ENCODE measurements around the gene KRT32.
"Not testable (repeated sequence)": the region's sequence is repeated elsewhere in the genome, so short reads cannot be mapped to it uniquely, and the experiment has no call there.

The KRT32 gene

GRCh38 chr17:41463746-41464145 is 3.4 kb downstream of the KRT32 start:
- DNase-seq, result no peak

- DNase-seq, result no peak
These were observed 4.5 kb downstream of the KRT32 start for GRCh38 chr17:41462705-41463104.

GRCh38 chr17:41457676-41458075 is 9.5 kb downstream of the KRT32 start:
- no peak for DNase-seq

GRCh38 chr17:41456204-41456603 is 11.0 kb downstream of the KRT32 start:
- no peak for DNase-seq

GRCh38 chr17:41455236-41455635 is 11.9 kb downstream of the KRT32 start:
- no peak for DNase-seq

- DNase-seq, result no peak
These were observed 14.1 kb downstream of the KRT32 start for GRCh38 chr17:41453066-41453465.

- DNase-seq, result no peak
These were observed 14.9 kb downstream of the KRT32 start for GRCh38 chr17:41452281-41452680.

GRCh38 chr17:41451154-41451728 is 15.9 kb downstream of the KRT32 start:
- no peak for DNase-seq

- no peak for DNase-seq
These were observed 18.2 kb downstream of the KRT32 start for GRCh38 chr17:41449008-41449407.

- no peak for DNase-seq
These were observed 18.7 kb downstream of the KRT32 start for GRCh38 chr17:41448506-41448905.

- no peak for DNase-seq
These were observed 20.4 kb downstream of the KRT32 start for GRCh38 chr17:41446806-41447205.

GRCh38 chr17:41444640-41445039 is 22.5 kb downstream of the KRT32 start:
- DNase-seq, result no peak

GRCh38 chr17:41444186-41444585 is 23.0 kb downstream of the KRT32 start:
- DNase-seq, result no peak

GRCh38 chr17:41442739-41443138 is 24.4 kb downstream of the KRT32 start:
- DNase-seq, result no peak

- DNase-seq, result no peak
These were observed 26.6 kb downstream of the KRT32 start, which contains the start of gene KRT38 for GRCh38 chr17:41440531-41441033. Gene KRT38 (minus strand): TSS chr17:41440983. CDS start chr17:41440921, 62 bp downstream.

GRCh38 chr17:41439375-41439774 is 27.8 kb downstream of the KRT32 start:
- DNase-seq, result no peak

GRCh38 chr17:41437769-41438168 is 29.4 kb downstream of the KRT32 start:
- no peak for DNase-seq

- DNase-seq, result no peak
These were observed 29.9 kb downstream of the KRT32 start for GRCh38 chr17:41437254-41437653.

GRCh38 chr17:41434415-41434814 is 32.8 kb downstream of the KRT32 start:
- no peak for DNase-seq

- DNase-seq, result no peak
These were observed 33.2 kb downstream of the KRT32 start for GRCh38 chr17:41434005-41434404.

- no peak for DNase-seq
These were observed 33.6 kb downstream of the KRT32 start for GRCh38 chr17:41433586-41433985.

GRCh38 chr17:41430376-41430775 is 36.8 kb downstream of the KRT32 start:
- DNase-seq, result not testable (repeated sequence)

- DNase-seq, result no peak
These were observed 37.5 kb downstream of the KRT32 start for GRCh38 chr17:41429667-41430066.

GRCh38 chr17:41428591-41429291 is 38.4 kb downstream of the KRT32 start:
- DNase-seq, result no peak

All from stimulated activated CD4-positive, alpha-beta T cell treated with anti-CD3 and anti-CD28 coated beads, Interleukin-1b, Interleukin-23, amount 100 ng/mL, for 48 hours (primary cell).